Activated CD4-positive, alpha-beta T cell treated with anti-CD3 and anti-CD28 coated beads, Interleukin-2, amount 50 U/mL, for 48 hours (primary cell): ENCODE results near the gene MPPED1.

Source experiments
- DNase-seq, 2 experiments: peaks; one replicate each; pipeline ENCODE4 v3.0.0-alpha.2; 2020

The MPPED1 gene

GRCh38 chr22:43449831-43450225 is 38.0 kb downstream of the MPPED1 start:
- no peak for DNase-seq

- DNase-seq, result no peak
Observed at GRCh38 chr22:43451371-43452050, 39.7 kb downstream of the MPPED1 start.

- DNase-seq, result no peak
Observed at GRCh38 chr22:43455846-43456245, 44.0 kb downstream of the MPPED1 start.

GRCh38 chr22:43457002-43457401 is 45.2 kb downstream of the MPPED1 start:
- DNase-seq, result no peak

GRCh38 chr22:43462701-43463100 is 50.9 kb downstream of the MPPED1 start:
- no peak for DNase-seq

- no peak for DNase-seq
Observed at GRCh38 chr22:43464809-43465208, 53.0 kb downstream of the MPPED1 start.

GRCh38 chr22:43465291-43466015 is 53.6 kb downstream of the MPPED1 start:
- DNase-seq, result no peak

- no peak for DNase-seq
Observed at GRCh38 chr22:43466710-43467109, 54.9 kb downstream of the MPPED1 start.

- no peak for DNase-seq
Observed at GRCh38 chr22:43467216-43467940, 55.6 kb downstream of the MPPED1 start.

- no peak for DNase-seq
Observed at GRCh38 chr22:43470253-43470652, 58.4 kb downstream of the MPPED1 start.

- DNase-seq, result no peak
Observed at GRCh38 chr22:43470941-43471585, 59.2 kb downstream of the MPPED1 start.

- DNase-seq, result no peak
Observed at GRCh38 chr22:43471606-43472135, 59.9 kb downstream of the MPPED1 start.

- DNase-seq, result no peak
Observed at GRCh38 chr22:43473031-43473430, 61.2 kb downstream of the MPPED1 start.

GRCh38 chr22:43473441-43473840 is 61.6 kb downstream of the MPPED1 start:
- DNase-seq, result no peak

GRCh38 chr22:43474161-43475101 is 62.6 kb downstream of the MPPED1 start:
- DNase-seq, result no peak

GRCh38 chr22:43475549-43476076 is 63.8 kb downstream of the MPPED1 start:
- DNase-seq, result no peak

- DNase-seq, result no peak
Observed at GRCh38 chr22:43476341-43476740, 64.5 kb downstream of the MPPED1 start.

GRCh38 chr22:43476751-43477725 is 65.2 kb downstream of the MPPED1 start:
- no peak for DNase-seq

GRCh38 chr22:43477966-43478365 is 66.2 kb downstream of the MPPED1 start:
- no peak for DNase-seq

GRCh38 chr22:43478621-43479300 is 66.9 kb downstream of the MPPED1 start:
- DNase-seq, result no peak
